IMR-90 (cell line): ENCODE measurements around the gene NCLN.
"Not testable (repeated sequence)": the region's sequence is repeated elsewhere in the genome, so short reads cannot be mapped to it uniquely, and the experiment has no call there.

Experiments
- BHLHE40 ChIP-seq: fragments of 150-350 bp; IDR thresholded peaks from 2 replicates; pipeline ENCODE4 v1.6.1; 2016; ENCODE audit warnings: mild to moderate bottlenecking, low read depth, low read length
- CEBPB ChIP-seq: IDR thresholded peaks from 2 replicates; pipeline ENCODE4 v1.6.1; 2012; ENCODE audit warnings: low read depth, low read length, improper control_type of control experiment
- CTCF ChIP-seq: conservative IDR thresholded peaks from 2 replicates; pipeline ENCODE4 v1.5.1; 2012; ENCODE audit warnings: mild to moderate bottlenecking, low read depth, low read length, improper control_type of control experiment
- ELK1 ChIP-seq: fragments of 150-350 bp; IDR thresholded peaks from 2 replicates; pipeline ENCODE4 v1.6.1; 2016; ENCODE audit warnings: low read depth, mild to moderate bottlenecking, low read length, moderate library complexity, borderline replicate concordance
- MAFK ChIP-seq: IDR thresholded peaks from 2 replicates; pipeline ENCODE4 v1.6.1; 2012; ENCODE audit warnings: low read depth, low read length, improper control_type of control experiment
- MAZ ChIP-seq: IDR thresholded peaks from 2 replicates; pipeline ENCODE4 v1.6.1; 2012; ENCODE audit warnings: low read depth, mild to moderate bottlenecking, low read length, improper control_type of control experiment, moderate library complexity, borderline replicate concordance
- POLR2A ChIP-seq: IDR thresholded peaks from 2 replicates; pipeline ENCODE4 v1.6.1; 2012; ENCODE audit warnings: mild to moderate bottlenecking, low read depth, low read length
- RAD21 ChIP-seq: IDR thresholded peaks from 2 replicates; pipeline ENCODE4 v1.6.1; 2012; ENCODE audit warnings: low read length, improper control_type of control experiment
- SMC3 ChIP-seq: fragments of 150-350 bp; IDR thresholded peaks from 2 replicates; pipeline ENCODE4 v1.6.1; 2016; ENCODE audit warnings: low read depth, mild to moderate bottlenecking, antibody characterized with exemption, low read length, moderate library complexity
- USF2 ChIP-seq: fragments of 150-350 bp; IDR thresholded peaks from 2 replicates; pipeline ENCODE4 v1.6.1; 2017; ENCODE audit warnings: mild to moderate bottlenecking, antibody characterized with exemption, low read length, low read depth

GRCh38 chr19:3154447-3154846, 31.3 kb upstream of the NCLN start:
- TF ChIP-seq MAZ, CTCF, USF2, ELK1, RAD21, POLR2A, CEBPB, SMC3, MAFK, BHLHE40: not testable (repeated sequence)
